Measurements from ENCODE around the gene CHD8. TPM values are rescaled to one million over a fixed set of nuclear protein-coding genes. Genes with fewer than 3 reads are reported as not detected.
A peak's percentile ranks its signal among the peaks of the same experiment; 100 is the strongest.

CHD8 gene
- total and polyA plus RNA-seq, 2 of the 13 experiments (the other 11 are each of a cell fraction or from before 2014, with no cell fraction given): 35.1 to 79.6 TPM

DNA sequence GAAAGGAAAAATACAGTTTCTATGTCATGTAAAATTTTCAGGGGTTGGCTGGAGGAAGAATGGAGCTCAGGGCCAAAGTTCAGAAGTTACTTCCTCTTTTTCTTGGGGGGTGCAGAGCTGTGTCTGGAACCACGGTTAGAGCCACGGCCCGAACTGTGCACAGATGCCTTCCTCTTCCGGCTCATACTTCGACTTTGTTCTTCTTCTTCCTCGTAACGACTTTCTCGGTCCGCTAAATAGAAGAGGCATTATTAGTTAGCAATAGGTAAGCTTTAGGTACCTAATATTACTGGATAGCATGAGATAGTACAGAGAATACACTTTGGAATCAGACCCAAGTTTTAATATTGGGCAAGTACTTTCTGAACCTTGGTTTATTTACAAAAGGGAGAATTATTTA lies 103.3 kb downstream of the CHD8 start (continued):
- TF ChIP-seq ZBTB40 (IDR thresholded peaks at IDR 0.05) (no peak), ZBTB40 (CRISPR knock-in tag; IDR thresholded peaks at IDR 0.05) (no peak), SOX5 (CRISPR knock-in tag; IDR thresholded peaks at IDR 0.05; ENCODE audit: borderline replicate concordance) (no peak)

- ATAC-seq: no peak
- DNase-seq (ENCODE audit: low spot score): no peak
- Histone ChIP-seq H3K27me3 (ENCODE audit: control insufficient read depth in 1 of 2, insufficient read depth in 2 of 2, low read length in 2 of 2) (no peaks in the 10 kb centered on the region), H3K79me2 (ENCODE audit: insufficient read depth, low read length) (no peaks in the 10 kb centered on the region), H3K36me3 (replicated peaks in 1 of 2; ENCODE audit: control insufficient read depth in 1 of 2, insufficient read depth in 2 of 2, low read length in 2 of 2) (peaks cover 25 to 40% of the 10 kb centered on the region in 2 experiments), H2AFZ (ENCODE audit: low read length) (no peak overlapping the region), H3K4me3 (replicated peaks in 1 of 3; ENCODE audit: insufficient read depth in 1 of 3, low read depth in 2 of 3, low read length in 3 of 3) (no peak overlapping the region), H4K20me1 (ENCODE audit: insufficient read depth, low read length) (no peaks in the 10 kb centered on the region), H3K9me3 (ENCODE audit: low read length) (no peaks in the 10 kb centered on the region), H3K27ac (ENCODE audit: extremely low read length, insufficient read depth, low read length) (no peak overlapping the region), H3K4me1 (ENCODE audit: insufficient read depth, low read length) (no peaks in the 10 kb centered on the region), H3K9ac (ENCODE audit: insufficient read depth, low read depth, low read length) (no peak overlapping the region), H3K4me2 (ENCODE audit: low read depth, low read length) (no peak overlapping the region)
- POLR2A ChIA-PET: no interaction called here
- 94% methylated on average over 3 of the region's 3 CpGs for WGBS (ENCODE audit: low lambda C conversion rate)
- CTCF ChIA-PET (ENCODE audit: low intra/inter-chr PET ratio, low total read pairs): no interaction called here
- no peak for FAIRE-seq
- intact Hi-C loops (cut with micrococcal nuclease; ENCODE audit: unreplicated experiment) (no loop called here), in situ Hi-C loops (cut with HindIII; ENCODE audit: extremely low pct_ligation_motif_present, low pct_unique_long_range_greater_than_20kb) (no loop called here)
- no TSS peak for BruUV-seq (replicated peaks)
- no peak for TF ChIP-seq DRAP1 (CRISPR knock-in tag; IDR thresholded peaks at IDR 0.05)
- peak; percentile 44; the same call in 1 of the 2 replicates for TF ChIP-seq PAF1 (CRISPR knock-in tag; IDR thresholded peaks at IDR 0.05)
- TF ChIP-seq NR2F1 (CRISPR knock-in tag; IDR thresholded peaks at IDR 0.05): no peak
- no peak for TF ChIP-seq RNF219 (CRISPR knock-in tag; IDR thresholded peaks at IDR 0.05)
- TF ChIP-seq SNRNP70 (IDR thresholded peaks at IDR 0.05; ENCODE audit: low read depth, low read length): no peak
- TF ChIP-seq SIN3A (IDR thresholded peaks at IDR 0.05; ENCODE audit: borderline replicate concordance, low read depth, low read length): no peak
These were observed 105.4 kb downstream of the CHD8 start for GRCh38 chr14:21350539-21350938.
